Colon (tissue), 2 donors: ENCODE data around the gene NIPSNAP2.
"Not testable (repeated sequence)": the region's sequence is repeated elsewhere in the genome, so short reads cannot be mapped to it uniquely, and the experiment has no call there.

Experiments used
- FAIRE-seq: peaks from 2 replicates; lab custom pipeline; 2012; peaks lifted over from hg19 to GRCh38; lab: Jason Lieb, UNC
- donor health status: control.
- donor health status: control.

NIPSNAP2 gene

DNA sequence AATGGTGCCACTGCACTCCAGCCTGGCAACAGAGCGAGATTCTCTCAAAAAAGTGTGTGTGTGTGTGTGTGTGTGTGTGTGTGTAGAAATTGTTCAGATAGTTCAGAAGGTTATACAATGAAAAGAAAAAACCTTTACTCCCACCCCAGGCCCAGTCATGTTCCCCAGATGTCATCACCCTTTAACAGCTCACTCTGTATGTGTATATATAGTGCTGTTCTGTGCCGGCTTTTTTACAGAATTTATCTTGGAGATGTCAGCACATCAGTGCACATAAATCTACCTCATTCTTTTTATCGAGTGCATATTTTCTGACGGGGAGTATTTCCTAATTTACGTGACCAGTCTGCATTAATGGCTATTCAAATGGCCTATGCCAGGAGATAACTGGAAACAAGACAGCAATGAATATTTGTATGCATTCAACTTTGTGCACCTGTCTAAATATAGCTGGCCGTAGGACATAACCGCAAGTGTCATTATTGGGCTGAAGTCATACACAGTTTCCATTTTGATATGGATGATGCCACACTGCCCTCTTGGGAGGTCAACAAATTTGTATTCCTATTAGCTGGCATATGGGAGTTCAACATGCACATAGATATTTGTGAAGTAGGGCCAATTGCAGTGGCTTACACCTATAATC, 11.7 kb downstream of the NIPSNAP2 start:
- FAIRE-seq, result no peak

DNA sequence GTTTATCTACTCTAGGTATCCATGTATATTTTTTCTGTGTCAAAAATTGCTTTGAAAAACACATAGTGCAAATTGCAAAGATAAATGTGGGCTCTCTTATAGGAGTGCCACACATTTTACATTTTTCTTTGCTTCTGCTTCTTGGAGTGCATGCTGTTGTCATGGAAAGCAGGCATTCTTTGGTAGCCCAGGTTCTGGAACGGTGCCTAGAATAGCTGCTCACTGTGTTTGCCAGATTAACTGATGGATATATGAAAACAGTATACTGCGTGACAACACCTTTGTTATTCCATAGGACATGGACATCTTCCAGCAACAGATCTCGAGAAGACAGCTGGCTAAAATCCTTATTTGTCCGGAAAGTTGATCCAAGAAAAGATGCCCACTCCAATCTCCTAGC, 13.4 kb downstream of the NIPSNAP2 start:
- no peak for FAIRE-seq

DNA sequence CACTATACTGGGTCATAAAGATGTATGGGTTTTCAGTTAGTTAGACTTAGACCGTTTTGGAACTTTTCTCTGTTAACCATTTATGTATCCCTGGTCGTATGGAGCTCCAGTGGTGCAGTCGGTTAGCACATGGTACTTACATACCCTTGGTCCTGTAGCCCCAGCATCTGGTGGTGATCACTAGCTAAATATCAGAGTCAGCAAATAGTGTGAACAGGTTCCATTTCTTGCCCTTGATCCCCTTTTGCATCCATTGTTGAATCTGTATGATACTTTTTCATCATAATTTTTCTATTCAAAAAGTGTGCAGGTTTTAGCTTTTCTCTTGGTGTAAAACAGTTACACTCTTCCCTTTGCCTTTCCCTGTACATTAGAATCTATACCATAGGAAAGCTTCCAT, 15.9 kb downstream of the NIPSNAP2 start:
- FAIRE-seq, result no peak

DNA sequence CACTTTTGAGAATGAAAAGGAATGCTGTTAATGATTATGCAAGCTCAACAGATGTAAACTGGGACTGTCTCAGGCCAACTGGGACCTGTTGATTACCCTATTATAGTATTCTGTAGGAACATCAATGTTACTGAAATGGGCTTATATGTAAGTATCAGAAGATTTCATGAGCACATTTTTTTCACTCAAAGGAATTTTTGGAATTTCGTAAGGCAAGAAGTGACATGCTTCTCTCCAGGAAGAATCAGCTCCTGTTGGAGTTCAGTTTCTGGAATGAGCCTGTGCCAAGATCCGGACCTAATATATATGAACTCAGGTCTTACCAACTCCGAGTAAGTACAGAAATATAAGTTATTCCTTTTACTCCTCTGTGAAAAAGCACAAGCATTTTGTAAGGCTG, 19.2 kb downstream of the NIPSNAP2 start:
- no peak for FAIRE-seq

DNA sequence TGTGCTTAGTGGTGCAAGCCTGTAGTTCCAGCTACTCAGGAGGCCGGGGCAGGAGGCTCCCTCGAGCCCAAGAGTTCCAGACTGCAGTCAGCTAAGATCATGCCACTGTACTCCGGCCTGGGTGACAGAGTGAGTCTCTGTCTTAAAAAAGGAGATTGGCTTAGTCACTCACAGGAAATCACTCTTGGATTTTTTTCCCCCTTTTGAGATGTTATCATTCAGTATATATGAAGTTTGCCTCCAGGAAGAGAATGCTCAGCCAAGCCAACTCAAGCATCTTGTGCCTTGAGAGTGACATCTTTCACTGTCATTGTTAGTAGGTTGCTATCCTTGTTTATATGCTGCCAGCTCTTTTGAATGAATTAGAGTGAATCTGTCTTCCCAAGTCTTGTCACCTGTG, 28.0 kb downstream of the NIPSNAP2 start:
- FAIRE-seq, result no peak

DNA sequence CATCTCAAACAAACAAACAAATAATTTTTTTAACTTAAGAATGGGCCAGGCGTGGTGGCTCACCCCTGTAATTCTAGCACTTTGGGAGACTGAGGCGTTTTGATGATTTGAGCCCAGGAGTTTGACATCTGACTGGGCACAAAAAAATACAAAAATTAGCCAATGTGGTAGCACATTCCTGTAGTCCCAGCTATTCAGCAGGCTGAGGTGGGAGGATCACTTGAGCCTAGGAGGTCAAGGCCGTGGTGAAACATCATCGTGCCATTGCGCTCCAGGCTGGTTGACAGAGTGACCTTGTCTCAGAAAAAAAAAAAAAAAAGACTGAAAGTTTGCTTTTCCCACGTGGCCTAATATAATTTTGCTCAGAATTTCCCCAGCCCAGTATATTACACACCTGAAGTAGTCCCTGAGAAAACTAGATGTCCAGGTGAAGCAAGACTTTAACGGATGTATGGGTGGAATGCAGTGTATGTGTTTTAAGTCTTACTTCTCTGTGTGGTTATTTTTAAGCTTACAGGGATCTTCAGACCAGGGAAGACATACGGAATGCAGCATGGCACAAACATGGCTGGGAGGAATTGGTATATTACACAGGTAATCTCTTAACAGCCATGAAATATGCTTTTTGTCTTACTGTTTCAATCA, 32.6 kb downstream of the NIPSNAP2 start:
- FAIRE-seq, result no peak

DNA sequence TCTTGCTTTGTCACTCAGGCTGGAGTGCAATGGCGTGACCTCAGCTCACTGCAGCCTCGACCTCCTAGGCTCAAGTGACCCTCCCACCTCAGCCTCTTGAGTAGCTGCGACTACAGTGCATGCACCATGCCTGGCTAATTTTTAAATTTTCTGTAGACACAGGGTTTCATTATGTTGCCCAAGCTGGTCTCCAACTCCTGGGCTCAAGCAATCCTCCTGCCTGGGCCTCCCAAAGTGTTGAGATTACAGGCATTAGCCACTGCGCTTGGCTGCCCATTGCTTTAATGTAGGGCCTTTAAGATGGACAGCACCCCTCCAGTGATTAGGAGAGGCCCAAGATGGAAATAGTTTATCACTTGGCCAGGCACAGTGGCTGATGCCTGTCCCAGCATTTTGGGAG, 39.4 kb downstream of the NIPSNAP2 start:
- no peak for FAIRE-seq

DNA sequence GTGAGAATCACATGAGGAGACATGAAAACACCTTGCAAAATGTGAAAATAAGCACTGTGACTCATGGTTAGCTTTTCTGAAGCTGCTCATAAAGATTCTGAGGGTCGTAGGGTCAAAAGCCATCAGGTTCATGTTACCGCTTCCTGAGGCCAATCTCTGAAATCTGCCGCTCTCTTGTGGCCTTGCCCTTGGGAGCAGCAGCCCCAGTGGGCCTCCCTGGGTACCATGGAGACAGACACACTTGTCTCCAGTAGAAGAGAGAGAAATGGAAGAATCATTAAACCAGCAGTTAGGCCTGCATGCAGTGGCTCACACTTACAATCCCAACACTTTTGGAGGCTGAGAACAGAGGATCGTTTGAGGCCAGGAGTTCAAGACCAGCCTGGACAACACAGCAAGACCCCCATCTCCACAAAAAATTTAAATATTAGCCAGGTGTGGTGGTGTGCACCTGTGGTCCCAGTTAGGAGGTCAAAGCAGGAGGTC, 42.8 kb downstream of the NIPSNAP2 start:
- FAIRE-seq, result no peak

DNA sequence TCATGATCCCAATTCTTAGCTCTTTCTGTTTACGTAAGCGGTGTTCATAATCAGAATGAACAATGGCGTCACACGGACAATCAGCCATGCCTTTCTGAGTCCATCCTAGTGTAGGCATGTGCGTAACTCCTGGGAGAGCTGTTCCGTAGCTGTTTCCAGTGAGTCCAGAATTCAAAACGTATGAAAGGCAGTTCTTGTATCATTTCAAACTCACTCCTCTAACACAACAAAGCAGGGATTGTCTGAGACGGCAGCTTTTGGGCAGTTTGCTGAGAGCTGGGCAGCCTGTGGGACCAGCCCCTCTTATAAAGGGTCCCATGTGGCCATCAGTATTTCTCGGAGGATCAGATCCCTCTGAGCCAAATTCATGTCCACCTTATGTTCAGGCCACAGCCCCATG, 43.5 kb downstream of the NIPSNAP2 start:
- FAIRE-seq, result no peak

DNA sequence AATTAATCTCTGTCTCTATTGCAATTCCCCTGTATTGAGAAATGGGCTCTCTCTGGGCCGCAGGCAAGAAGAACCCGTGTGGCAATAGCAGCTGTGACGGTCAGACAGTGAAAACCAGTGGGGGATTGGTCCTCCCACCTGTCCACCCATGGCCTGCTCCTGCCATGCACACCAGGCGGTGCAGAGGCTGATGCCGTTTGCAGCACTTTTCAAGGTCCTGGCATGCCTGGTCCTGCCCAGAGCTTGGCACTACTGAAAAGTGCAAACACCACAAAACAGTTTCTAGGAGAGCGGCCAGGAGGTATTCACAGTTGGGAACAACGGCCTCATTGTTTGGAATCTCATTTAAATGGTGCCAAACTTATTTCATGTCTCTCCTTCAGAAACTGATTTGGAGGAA, 45.3 kb downstream of the NIPSNAP2 start:
- no peak for FAIRE-seq

DNA sequence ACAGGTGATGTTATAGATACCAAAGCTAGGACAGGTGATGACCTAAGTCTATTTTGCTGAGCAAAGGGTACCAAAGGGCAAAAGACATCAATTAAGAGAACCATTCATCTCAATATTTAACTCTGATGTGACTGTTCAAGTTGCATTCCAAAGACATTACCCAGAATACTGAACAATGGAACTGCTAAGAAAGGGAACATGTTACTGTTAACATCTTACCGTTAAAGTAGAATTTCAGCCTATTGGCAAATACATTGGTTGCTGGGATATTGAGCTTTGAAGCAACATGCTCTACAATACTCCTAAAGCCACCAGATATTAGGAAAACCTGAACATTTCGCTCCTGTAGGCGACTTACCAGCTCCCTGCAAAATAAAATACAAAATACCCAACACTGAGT, 52.6 kb downstream of the NIPSNAP2 start:
- FAIRE-seq, result not testable (repeated sequence)

DNA sequence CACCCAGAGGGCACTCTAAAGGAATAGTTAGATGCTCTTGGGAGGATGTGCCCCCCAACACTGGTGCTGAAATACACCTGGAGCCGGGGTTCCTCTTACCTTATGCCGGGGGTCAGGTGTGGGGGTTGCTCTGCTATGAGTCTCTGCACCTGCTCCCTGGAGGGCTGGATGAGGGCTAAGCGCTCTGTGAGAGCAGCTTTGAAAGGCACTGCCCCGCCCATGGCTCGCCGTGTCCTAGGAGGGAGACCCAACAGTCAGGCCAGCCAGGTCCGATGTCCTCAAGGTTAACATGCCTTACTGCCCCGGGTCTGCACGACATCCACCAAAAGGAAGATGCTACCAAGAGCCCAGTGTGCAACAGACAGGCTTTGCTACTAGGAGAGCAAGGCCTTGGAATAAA, 55.1 kb downstream of the NIPSNAP2 start:
- FAIRE-seq, result no peak

DNA sequence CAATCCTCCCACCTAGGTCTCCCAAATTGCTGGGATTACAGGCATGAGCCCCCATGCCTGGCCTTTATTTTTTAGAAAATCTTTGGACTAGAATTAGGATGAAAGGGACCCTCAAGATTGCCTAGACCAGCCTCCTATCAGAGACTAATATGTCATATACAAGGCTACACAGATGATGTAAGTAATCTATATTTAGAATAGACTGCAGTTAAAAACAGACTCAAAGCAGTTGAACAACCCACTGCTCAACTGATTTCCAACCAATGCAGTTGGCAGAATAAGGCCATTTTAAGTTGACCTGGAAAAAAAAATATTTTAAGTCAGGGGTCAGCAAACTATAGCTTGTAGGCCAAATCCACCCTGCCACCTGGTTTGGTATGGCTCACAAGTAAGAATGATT, 59.1 kb downstream of the NIPSNAP2 start:
- FAIRE-seq, result no peak

DNA sequence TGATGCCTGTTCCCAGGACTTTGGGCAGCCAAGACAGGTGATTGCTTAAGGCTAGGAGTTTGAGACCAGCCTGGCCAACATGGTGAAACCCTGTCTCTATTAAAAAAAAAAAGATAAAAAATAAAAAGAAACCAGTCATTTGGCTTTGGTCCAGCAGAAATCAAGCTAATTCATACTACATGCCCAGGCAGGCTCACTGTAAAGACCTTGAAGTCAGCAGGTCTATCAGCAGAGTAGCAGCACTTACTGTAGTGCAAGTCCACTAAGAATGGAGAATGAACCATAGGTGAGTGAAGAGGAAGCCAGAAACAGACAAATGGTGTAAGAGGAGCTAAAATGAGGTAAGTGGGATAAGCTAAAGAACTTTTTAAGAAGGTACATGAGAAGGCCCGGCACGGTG, 62.2 kb downstream of the NIPSNAP2 start:
- FAIRE-seq, result no peak

DNA sequence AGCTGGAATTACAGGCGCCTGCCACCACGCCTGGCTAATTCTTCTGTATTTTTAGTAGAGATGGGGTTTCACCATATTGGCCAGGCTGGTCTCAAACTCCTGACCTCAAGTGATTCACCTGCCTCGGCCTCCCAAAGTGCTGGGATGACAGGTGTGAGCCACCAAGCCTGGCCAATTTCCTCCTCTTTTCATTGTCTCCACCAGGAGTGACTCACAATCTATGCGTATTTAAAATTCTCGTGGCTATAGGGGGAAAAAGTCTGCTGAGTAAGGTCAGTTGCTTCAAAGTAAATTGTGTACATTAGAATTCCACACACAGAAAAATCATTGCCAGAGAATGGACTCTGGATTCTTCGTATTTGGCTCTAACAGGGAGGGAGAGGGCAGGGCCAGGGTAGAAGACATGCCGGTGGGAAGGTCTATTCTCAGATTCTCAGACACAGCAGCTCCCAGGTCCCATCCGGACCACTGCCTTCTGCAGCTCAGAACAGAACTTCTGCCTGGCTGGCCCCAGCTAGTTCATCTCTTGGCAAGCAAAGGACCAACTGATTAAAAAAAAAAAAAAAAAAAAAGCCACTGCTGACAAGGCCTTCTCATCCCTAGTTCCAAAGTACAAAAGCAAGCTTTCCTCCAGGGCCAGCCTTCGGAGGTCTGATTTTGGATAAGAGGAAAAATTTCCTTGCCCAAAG, 64.7 kb downstream of the NIPSNAP2 start:
- no peak for FAIRE-seq

DNA sequence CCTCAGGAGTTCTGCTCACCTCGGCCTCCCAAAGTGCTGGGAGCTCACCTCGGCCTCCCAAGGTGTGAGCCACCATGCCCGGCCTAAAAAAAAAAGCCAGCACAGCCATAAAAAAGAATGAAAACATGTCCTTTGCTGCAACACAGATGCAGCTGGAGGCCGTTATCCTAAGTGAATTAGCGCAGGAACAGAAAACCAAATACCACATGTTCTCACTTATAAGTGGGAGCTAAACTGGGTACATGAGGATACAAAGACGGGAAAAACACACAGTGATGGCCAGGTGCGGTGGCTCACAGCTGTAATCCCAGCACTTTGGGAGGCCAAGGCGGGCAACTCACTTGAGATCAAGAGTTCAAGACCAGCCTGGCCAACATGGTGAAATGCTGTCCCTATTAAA, 66.0 kb downstream of the NIPSNAP2 start:
- FAIRE-seq, result no peak

DNA sequence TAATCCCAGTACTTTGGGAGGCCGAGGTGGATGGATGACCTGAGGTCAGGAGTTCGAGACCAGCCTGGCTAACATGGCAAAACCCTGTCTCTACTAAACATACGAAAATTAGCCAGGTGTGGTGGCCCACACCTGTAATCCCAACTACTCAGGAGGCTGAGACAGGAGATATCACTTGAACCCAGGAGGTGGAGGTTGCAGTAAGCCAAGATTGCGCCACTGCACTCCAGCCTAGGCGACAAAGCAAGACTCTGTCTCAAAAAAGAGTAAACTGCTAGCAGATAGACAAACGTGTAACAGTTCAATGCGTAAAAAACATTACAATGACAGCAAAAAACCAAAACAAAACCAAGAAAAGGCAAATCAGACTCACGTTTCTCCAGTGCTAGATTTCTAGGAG, 67.2 kb downstream of the NIPSNAP2 start:
- FAIRE-seq, result not testable (repeated sequence)

DNA sequence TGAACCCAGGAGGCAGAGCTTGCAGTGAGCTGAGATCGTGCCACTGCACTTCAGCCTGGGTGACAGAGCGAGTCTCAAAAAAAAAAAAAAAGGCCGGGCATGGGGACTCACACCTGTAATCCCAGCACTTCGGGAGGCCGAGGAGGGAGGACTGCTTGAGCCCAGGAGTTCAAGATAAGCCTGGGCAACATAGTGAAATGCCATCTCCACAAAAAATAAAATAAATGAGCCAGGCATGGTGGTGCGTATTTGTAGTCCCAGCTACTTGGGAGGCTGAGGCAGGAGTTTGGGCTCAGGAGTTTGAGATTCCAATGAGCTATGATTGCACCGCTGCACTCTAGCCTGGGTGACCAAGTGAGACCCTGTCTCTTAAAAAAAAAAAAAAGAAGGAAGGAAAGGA, 68.2 kb downstream of the NIPSNAP2 start:
- not testable (repeated sequence) for FAIRE-seq

DNA sequence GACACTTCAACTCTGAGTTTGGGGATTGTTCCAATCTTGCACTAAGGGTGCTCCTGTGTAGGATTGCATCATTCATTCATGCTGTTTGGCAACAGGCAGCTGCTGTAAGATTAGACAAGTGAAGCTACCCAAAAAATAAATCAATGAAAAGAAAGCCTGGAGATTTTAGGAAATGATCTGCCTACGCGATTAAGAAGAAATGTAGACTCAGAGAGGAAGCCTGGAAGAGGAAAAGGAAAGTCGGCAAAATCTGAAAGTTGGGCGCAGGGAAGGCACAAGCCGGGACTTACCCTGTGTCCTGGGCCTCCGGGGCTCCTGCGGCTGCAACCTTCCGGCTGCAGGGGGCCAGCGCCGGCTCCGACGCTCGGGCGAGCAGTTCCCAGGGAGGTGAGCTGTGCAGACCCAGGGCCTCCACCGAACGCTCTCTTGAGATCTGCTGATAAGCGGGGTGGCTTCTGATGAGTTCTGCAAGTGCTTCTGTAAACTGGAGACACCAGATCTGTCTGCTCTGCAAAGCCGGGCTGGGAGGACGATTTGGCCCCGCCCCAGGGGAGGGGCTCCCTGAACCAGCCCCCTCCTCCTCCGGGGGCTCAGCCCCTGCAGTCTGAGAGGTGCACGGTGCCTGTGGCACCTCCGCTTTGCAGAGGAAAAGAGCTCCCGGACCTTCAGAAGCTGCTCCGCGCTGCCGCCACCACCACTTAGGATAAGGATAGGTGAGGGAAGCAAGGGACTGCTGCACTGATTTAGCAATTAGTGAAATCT, 69.5 kb downstream of the NIPSNAP2 start:
- FAIRE-seq, result no peak

DNA sequence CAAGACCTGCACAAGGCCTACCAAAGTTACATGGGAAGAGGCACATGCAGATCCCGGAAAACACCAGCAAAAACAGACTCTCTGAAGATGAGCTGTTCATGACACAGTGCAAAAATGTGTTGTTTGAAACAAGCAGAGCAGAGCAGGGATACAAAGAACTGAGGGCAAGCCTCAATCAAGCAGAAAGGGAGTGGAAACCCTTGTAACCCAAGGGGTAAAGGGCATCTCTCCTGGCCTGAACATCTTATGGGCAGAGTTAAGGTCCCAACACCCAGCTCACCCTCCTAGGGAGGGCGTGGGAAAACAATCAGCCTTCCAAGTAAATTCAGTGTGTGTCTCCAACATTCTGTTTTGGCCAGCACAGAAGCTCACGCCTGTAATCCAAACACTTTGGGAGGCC, 76.3 kb downstream of the NIPSNAP2 start:
- no peak for FAIRE-seq

DNA sequence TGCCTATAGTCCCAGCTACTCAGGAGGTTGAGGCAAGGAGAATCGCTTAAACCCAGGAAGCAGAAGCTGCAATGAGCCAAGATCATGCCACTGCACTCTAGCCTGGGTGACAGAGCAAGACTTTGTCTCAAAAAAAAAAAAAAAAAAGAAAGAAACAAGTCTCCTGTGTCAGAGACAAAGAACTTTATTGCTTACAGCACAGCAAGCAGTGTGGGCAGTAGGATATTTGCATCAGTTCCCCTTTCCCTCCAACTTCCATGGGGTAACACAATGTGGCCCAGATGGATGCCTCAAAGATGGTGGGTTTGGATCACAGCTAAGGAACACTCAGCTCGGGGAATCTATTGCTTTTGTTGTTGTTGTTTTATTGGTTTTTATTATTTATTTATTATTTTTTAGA, 81.4 kb downstream of the NIPSNAP2 start:
- FAIRE-seq, result not testable (repeated sequence)

DNA sequence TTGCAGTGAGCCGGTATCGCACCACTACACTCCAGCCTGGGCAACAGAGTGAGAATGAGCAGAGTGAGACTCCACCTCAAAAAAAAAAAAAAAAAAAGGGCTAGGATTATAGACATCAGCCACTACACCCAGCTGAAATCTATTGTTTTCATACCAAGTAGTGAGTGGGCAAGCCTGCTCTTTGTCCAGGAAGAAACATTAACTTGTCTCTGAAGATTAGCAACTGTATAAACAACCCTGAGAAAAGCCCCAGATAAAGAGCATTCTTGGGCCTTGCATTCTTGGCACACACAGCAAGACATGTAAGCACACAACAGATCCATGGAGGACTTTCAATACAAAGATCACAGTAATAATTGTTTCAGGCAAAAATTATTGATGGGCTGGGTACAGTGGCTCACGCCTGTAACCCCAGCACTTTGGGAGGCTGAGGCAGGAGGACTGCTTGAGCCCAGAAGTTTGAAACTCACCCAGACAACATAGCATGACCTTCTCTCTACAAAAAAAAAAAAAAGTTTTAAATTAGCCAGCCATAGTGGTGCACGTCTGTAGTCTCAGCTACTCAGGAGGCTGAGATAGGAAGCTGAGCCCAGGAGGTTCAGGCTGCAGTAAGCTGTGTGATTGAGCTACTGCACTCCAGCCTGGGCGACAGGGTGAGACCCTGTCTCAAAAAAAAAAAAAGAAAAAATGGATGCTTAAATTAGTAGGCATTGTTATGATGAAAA, 82.5 kb downstream of the NIPSNAP2 start:
- no peak for FAIRE-seq
